ENCODE measurements around the gene SPOCK1. TPM values are rescaled to one million over a fixed set of nuclear protein-coding genes. Genes with fewer than 3 reads are reported as not detected.

Gene SPOCK1
- total RNA-seq, 1 donor from 2014 or later: 81.2 TPM

GRCh38 chr5:137433539-137433938 is 65.6 kb downstream of the SPOCK1 start:
- TF ChIP-seq CTCF (IDR thresholded peaks at IDR 0.05): no peak
- no peaks in the 10 kb centered on the region for H3K9me3 ChIP-seq
- H3K36me3 ChIP-seq: no peaks in the 10 kb centered on the region
- H3K27me3 ChIP-seq: no peaks in the 10 kb centered on the region
- H3K27ac ChIP-seq: no peak overlapping the region
- no peak overlapping the region for H3K4me3 ChIP-seq
- intact Hi-C loops (cut with DNase I): no loop called here
- H3K4me1 ChIP-seq: no peaks in the 10 kb centered on the region
- no peak for DNase-seq (ENCODE audit: low spot score in 2 of 2)

DNA sequence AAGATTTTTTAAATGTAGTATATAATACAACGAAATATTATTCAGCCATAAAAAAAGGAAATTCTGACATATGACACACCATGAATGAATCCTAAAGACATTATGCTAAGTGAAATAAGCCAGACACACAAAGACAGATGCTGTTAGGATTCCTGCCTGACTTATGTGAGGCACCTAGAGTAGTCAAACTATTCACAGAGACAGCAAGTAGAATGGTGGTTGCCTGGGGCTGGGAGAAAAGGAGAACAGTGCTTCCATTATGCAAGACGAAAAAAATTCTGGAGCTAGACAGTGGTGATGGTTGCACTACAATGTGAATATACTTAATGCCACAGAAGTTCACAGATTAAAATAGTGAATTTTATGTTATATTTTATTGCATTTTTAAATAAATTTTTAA is 66.8 kb downstream of the SPOCK1 start:
- Histone ChIP-seq H3K36me3 (no peaks in the 10 kb centered on the region), H3K27me3 (no peaks in the 10 kb centered on the region), H3K4me3 (no peak overlapping the region), H3K4me1 (no peaks in the 10 kb centered on the region), H3K27ac (no peak overlapping the region), H3K9me3 (no peaks in the 10 kb centered on the region)
- TF ChIP-seq CTCF (IDR thresholded peaks at IDR 0.05): no peak
- intact Hi-C loops (cut with DNase I): no loop called here
- no peak for DNase-seq (ENCODE audit: low spot score in 2 of 2)

DNA sequence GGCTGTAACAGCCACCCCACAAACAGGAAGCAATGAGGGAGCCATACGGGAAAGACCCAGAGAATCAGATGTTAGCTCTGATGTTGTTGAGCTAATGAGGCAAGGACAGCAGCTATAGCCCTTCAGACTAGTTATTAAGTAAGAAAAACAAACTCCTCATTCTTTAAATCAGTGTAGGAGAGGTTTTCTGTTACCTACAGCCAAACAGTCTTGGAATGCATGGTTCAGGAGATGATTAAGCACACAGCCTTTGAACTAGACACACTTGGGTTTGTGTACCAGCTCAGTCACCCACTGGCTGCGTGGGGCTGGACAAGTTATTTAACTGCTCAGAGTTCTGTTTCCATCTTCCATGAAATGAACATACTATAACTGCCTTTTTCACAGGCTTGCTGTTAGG is 68.1 kb downstream of the SPOCK1 start:
- intact Hi-C loops (cut with DNase I): no loop called here
- no peaks in the 10 kb centered on the region for H3K27me3 ChIP-seq
- no peak for DNase-seq (ENCODE audit: low spot score in 2 of 2)
- H3K27ac ChIP-seq: no peak overlapping the region
- no peak overlapping the region for H3K4me3 ChIP-seq
- H3K9me3 ChIP-seq: no peaks in the 10 kb centered on the region
- no peaks in the 10 kb centered on the region for H3K36me3 ChIP-seq
- no peaks in the 10 kb centered on the region for H3K4me1 ChIP-seq
- TF ChIP-seq CTCF (IDR thresholded peaks at IDR 0.05): no peak

- no peaks in the 10 kb centered on the region for H3K27me3 ChIP-seq
- peaks cover 0 to 5% of the 10 kb centered on the region in 2 donors for H3K4me1 ChIP-seq
- no peak for DNase-seq (ENCODE audit: low spot score in 2 of 2)
- intact Hi-C loops (cut with DNase I): no loop called here
- H3K9me3 ChIP-seq: peaks cover 0 to 17% of the 10 kb centered on the region in 2 donors
- H3K27ac ChIP-seq: no peak overlapping the region
- TF ChIP-seq CTCF (IDR thresholded peaks at IDR 0.05): no peak
- H3K4me3 ChIP-seq: no peak overlapping the region
- H3K36me3 ChIP-seq: no peaks in the 10 kb centered on the region
These were observed 83.9 kb downstream of the SPOCK1 start for GRCh38 chr5:137415231-137415681.

- TF ChIP-seq CTCF (IDR thresholded peaks at IDR 0.05): no peak
- Histone ChIP-seq H3K4me3 (no peak overlapping the region), H3K4me1 (peaks cover 0 to 5% of the 10 kb centered on the region in 2 donors), H3K9me3 (peaks cover 0 to 17% of the 10 kb centered on the region in 2 donors), H3K27ac (no peak overlapping the region), H3K36me3 (no peaks in the 10 kb centered on the region), H3K27me3 (no peaks in the 10 kb centered on the region)
- DNase-seq (ENCODE audit: low spot score in 2 of 2): no peak
- intact Hi-C loops (cut with DNase I): no loop called here
These were observed 84.9 kb downstream of the SPOCK1 start for GRCh38 chr5:137414112-137414755.

GRCh38 chr5:137412136-137412535 is 87.0 kb downstream of the SPOCK1 start:
- Histone ChIP-seq H3K4me1 (peaks cover 0 to 5% of the 10 kb centered on the region in 2 donors), H3K36me3 (no peaks in the 10 kb centered on the region), H3K4me3 (no peak overlapping the region), H3K9me3 (peaks cover 0 to 15% of the 10 kb centered on the region in 2 donors), H3K27me3 (no peaks in the 10 kb centered on the region), H3K27ac (no peak overlapping the region)
- intact Hi-C loops (cut with DNase I): no loop called here
- no peak for DNase-seq (ENCODE audit: low spot score in 2 of 2)
- TF ChIP-seq CTCF (IDR thresholded peaks at IDR 0.05): no peak

All from ascending aorta (tissue), 2 donors.